Kidney capillary endothelial cell (primary cell): ENCODE measurements around the gene TNRC18.
"Not testable (repeated sequence)": the region's sequence is repeated elsewhere in the genome, so short reads cannot be mapped to it uniquely, and the experiment has no call there.

Experiments used
- DNase-seq: peaks from one replicate; pipeline ENCODE4 v3.0.0-alpha.2; 2018; ENCODE audit warnings: low spot score

TNRC18 gene

DNA sequence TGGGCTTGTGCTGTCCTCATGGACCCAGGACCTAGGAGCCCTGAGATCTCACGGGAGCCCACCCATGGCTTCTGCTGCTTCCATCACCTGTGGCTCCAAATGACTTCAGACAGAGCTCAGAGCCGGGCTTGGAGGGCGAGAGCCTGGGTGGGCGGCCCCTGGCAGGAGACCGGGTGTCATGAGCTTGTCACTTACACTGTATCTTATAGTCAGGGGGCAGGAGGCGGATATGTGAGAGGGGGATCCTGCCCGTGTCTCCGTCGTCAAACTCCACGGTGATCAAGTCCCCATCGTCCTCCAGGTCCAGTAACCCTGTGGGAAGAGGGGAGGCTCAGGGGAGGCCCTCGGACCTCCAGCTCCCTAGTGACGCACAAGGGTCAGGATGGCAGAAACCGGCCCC, 107.9 kb downstream of the TNRC18 start:
- DNase-seq: no peak

DNA sequence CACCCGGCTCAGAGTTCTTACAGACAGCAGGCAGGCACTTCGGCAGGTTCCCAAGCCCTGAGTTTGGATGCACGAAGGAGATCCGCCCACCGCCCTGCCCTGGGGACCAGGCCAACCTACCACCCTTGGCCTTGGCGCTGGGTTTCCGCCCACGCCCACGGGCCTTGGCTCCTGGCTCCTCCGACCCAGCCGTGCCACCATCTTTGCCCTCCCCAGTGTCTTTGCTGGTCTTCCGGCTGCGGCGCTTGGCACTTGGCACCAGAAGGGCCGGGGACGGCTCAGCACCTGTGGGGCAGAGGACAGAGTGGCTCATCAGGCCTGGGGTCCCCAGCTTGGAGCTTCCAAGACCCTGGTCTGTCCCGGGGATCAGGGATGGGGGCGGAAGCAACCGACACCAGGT, 108.8 kb downstream of the TNRC18 start:
- DNase-seq: no peak

DNA sequence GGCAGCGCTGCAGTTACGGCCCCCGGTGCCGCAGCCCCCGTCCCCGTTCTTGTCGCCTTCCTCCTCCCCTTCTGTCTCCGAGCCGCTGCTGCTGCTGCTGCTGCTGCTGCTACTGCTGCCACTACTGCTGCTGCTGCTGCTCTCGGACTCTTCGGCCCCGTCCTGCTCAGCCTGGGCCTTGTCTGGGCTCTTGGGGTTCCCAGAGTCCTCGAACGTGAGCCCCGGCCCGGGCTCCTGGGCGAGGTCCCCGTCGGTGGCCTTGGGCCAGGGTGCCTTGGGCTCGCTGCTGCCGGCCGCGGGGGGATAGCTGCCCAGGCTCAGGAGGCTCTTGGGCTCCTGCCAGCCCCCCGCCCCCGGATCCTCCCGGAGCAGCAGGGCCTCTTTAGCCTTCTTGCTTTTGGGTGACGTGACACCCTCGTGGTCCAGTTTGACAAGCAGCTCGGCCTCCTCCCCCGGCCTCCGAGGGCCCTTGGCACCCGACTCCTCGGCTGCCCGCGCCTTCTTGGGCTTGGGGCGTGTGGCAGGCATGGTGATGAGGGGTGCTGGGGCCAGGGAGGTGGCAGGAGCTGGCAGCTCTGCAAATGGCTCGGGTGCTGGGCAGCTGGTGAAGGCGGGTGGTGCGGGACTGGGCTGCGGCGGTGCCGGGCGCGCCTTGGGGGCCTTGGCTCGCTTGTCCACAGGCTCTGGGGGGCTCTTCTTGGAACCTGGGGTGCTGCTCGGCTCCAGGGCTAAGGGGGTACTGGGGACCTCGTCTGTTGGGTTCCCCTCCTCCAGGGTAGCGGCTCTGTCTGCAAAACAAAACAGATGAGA, 110.4 kb downstream of the TNRC18 start:
- not testable (repeated sequence) for DNase-seq

DNA sequence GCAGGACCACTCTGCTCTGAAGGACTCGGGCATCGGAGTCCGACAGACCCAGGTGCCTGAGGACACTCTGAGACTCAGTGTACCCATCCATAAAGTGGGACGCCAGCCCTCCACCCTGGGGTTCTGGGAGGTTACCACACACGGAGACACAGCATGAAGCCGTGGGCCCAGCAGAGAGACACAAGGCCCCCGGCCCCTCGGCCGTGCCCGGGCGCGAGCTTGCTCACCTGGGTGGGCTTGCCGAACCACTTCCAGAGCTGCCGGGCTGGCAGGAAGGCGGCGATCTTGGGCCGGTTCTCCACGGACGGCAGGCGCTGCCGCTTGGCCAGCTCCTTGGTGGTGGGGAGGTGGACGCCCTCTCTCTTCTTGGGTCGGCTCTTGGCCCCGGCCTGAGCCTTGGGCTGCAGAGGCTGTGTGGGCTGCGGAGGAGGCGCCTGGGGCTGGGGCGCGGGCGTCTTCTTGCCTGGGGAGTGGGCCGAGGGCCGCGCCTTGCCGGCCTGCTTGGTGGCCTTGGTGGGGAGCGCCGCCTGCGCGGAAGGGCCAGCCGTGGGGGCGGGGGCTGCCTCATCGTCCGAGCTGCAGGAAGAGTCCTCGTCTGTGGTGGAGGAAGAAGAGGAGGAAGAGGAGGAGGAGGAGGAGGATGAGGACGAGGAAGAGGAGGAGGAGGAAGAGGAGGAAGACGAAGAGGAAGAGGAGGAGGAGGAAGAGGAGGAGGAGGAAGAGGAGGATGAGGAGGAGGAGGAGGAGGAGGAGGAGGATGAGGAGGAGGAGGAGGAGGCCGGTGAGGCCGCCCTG, 111.2 kb downstream of the TNRC18 start:
- not testable (repeated sequence) for DNase-seq

DNA sequence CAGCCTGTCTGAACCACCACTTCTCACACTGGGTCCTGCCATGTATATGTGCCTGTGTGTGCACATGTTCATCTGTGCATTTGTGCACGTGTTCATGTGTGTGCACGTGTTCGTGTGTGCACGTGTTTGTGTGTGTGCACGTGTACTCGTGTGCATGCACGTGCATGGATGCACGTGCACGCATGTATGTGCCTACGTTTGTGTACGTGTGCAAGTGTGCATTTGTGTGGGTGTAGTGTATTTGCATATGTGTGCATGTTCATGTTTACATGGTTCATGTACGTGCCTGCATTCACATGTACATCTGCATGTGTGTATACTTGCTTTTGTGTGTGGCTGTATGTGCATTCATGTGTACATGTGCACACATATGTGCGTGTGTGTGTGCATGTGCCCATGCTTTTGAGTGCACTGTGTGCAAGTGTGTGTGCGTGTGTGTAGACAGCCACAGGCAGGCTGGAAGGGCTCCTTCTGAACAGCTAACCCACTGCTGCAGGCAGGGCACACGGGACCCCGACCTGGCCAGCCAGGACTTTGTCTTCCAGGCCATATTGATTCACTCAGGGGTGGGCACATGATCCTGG, 112.7 kb downstream of the TNRC18 start:
- no peak for DNase-seq

DNA sequence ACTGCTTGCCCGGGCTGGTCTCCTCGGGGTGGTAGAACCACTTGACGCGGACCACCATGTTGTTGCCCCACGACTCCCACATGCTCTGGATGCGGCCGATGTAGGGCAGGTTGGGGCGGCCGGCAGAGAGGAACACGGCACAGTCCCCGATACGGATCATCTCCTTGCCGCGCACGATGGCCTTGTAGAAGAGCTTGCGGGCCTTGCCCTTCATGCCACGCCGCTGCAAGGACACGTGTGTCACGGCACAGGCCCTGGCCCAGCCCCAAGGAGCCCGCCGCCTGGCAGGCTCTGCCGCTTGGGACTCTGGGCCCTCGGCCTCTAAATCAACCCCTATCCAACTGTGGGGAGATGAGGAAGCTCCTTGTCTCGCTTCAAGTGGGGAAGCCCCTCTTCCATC, 114.5 kb downstream of the TNRC18 start:
- DNase-seq: no peak

DNA sequence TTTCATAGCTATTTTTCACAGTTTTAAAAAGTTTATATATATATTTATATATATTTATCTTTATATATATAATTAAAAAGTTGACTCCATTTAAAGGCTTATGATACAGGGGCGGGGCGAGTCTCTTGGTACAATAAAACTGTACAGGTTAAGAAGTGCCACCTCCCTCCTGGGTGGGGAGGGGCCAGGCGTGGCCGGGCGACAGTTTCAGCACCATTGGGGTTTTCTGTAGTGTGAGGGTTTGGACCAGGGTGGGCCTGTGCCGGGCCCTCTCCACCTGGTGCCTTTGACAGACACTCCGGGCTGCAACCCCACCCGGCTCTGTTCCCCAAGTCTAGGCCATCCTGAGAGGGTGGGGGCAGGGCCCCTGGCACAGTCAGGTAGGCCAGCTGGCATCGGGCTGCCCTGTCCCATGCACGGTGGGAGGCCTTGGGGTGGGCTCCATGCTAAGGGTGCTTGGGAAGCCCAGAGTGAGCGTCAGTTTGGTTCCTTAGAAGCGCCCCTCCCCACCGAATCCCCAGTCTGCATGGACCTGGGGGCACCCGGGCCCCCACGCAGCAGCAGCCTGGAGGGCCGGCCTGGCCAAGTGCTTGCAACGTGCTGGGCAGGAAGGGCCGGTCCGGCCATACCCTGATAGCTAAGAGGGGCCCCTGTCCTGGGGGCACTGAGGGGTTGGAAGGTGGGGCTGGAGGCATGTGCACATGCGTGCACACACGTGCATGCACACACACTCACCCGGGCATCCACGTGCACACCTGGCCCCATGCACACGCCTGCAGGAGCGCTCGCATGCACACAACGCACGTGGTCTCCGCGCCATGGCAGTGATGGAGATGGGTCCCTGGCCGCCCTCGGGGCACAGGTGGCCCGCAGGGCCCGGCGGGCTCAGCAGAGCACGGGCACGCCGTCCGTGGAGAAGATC, 116.2 kb downstream of the TNRC18 start:
- not testable (repeated sequence) for DNase-seq

DNA sequence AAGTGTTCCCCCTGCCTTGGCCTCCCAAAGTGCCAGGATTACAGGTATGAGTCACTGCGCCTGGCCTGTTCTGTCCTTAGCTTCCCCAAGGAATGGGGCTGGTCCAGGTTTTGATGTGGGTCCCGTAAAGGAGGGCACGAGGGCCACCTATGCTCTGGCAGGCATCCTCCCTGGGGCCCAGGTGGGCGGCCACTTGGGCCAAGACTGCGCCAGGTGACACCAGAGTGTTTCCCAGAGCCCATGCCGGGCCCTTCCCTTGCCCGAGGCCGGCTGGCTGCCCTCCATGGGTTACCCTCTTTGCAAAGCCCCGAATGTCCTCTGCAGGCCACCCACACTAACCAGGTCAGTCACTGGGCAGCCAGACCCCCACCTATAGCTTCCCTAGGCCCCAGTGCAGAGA, 118.6 kb downstream of the TNRC18 start:
- DNase-seq: not testable (repeated sequence)

DNA sequence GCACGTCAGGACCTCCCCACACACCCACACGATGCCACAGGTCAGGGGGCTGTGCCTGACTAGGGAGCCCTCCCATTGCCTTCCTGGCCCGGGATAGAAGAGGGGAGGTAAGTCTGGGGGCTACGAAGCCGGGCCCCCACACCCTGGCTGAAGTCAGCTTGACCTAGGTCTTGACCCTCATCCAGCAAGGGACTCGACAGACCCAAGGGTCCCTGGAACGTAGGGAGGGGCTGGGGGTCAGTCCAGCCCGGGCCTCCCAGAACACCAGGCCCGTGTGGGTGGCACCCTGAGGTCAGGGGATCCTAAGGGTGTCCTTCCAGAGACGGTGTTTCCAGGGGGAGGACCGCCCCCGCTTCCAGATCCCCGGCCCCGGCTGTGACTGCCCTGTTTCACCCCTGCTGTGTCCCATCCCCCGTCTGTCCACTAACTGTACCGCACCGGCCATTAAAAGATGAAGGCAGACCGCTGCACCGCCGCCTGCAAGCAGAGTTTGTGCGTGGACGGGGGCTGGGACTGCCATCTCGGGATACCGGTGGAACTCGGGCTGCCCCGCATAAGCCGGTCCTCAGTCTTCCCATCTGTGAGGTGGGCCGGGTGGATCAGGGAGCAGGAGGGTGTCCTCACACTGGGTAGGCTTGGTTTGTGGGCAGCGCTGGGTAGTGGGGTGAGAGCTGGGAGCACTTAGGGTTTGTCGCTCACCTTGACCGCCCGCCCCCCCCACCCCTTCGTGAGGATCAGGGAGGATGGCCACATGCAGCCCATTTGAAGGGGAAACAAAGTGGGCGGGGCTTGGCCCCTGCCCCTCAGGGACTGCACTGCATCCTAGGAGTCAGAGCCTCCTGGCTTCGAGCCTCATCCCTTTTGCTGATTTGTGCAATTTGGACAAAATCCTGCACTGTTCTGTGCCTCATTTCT, 119.8 kb downstream of the TNRC18 start:
- DNase-seq: no peak

DNA sequence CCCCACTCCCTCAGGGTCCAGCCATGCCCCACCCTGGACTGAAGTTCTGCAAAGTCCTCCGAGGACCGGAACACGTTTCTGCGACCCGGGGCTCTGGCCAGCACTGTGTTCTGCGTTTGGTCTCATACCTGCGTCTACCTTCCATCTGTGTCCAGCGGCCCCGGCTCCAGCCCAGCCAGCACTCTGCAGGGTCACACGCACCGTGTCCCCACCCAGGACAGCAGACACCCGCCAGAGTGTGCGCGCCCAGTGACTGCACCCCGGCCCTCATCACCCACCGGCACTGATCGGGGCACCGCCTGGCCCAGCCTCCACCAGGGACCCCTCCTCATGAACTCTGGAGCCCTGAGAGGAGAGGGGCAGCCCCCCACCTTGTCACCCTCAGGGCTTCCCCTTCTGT, 120.6 kb downstream of the TNRC18 start:
- no peak for DNase-seq

DNA sequence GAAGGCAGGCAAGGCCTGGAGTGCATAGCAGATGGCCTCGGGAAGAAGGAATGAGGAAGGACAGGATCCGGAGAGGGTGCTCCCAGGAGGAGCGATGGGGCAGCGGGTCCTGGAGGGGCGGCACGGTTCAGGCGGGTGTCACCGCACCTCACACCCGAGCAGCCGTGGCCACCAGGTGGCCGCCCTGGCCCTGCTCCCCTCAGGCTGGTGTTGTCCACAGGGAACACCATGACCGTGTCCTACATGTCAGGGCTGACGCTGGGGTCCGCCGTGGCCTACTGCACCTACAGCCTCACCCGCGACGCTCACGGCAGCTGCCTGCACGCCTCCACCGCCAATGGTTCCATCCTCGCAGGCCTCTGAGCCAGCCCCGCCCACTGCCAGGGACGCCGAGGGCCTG, 121.1 kb downstream of the TNRC18 start:
- DNase-seq: no peak

DNA sequence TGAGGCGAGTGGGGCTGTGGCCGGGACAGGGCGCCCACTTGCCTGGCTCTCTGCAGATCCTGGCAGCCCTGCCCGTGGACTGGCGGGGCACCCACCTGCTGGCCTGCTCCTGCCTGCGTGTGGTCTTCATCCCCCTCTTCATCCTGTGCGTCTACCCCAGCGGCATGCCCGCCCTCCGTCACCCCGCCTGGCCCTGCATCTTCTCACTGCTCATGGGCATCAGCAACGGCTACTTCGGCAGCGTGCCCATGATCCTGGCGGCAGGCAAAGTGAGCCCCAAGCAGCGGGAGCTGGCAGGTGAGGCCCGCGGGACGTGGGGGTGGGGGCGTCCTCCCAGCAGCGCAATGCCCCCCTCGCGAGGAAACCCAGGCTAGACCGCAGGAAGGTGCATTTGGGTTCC, 123.3 kb downstream of the TNRC18 start:
- DNase-seq: no peak

DNA sequence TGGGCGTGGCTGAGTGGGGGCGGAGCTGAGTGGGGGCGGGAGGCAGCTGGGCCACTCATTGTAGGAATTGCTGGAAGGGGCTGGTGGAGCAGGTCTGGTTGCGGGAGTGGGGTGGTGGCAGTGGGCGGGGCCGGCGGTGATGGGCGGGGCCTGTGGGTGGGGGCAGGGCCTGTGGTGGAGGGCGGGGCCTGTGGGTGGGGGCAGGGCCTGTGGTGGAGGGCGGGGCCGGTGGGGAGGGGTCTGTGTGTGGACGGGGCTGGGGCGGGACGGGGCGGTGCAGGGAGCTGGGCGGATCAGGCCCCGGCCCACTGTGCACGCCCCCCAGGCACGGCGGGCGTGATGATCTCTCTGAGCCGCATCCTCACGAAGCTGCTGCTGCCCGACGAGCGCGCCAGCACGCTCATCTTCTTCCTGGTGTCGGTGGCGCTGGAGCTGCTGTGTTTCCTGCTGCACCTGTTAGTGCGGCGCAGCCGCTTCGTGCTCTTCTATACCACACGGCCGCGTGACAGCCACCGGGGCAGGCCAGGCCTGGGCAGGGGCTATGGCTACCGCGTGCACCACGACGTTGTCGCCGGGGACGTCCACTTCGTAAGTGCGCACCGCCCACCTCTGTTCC, 126.9 kb downstream of the TNRC18 start:
- DNase-seq: no peak

DNA sequence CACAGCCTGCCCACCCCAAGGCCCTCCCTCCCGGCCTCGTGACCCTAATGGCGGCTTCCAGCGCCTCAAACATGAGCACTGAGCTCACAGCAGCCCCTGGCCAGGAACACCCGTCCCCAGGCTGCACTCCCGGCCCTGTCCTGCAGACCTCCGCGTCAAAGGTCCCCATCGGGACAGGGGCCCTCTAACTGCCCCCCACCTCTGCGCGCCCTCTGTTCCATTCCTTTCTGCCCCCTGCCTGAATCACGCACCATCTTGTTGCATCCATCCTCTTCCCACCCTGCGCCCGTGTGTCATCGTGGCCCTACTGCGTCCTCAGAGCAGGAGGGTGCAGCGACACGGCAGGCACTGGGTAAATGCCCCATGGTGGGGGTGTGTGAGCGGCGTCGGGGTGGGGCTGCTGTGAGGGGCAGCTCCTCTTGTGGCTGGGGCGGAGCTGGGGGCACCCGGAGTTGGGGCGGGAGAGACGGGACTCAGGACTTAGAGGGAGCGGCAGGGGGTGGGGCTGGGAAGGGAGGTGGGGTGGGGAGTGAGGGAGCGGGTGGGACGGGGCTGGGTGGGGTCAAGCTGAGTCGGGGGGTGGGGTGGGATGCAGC, 127.5 kb downstream of the TNRC18 start:
- DNase-seq: no peak

DNA sequence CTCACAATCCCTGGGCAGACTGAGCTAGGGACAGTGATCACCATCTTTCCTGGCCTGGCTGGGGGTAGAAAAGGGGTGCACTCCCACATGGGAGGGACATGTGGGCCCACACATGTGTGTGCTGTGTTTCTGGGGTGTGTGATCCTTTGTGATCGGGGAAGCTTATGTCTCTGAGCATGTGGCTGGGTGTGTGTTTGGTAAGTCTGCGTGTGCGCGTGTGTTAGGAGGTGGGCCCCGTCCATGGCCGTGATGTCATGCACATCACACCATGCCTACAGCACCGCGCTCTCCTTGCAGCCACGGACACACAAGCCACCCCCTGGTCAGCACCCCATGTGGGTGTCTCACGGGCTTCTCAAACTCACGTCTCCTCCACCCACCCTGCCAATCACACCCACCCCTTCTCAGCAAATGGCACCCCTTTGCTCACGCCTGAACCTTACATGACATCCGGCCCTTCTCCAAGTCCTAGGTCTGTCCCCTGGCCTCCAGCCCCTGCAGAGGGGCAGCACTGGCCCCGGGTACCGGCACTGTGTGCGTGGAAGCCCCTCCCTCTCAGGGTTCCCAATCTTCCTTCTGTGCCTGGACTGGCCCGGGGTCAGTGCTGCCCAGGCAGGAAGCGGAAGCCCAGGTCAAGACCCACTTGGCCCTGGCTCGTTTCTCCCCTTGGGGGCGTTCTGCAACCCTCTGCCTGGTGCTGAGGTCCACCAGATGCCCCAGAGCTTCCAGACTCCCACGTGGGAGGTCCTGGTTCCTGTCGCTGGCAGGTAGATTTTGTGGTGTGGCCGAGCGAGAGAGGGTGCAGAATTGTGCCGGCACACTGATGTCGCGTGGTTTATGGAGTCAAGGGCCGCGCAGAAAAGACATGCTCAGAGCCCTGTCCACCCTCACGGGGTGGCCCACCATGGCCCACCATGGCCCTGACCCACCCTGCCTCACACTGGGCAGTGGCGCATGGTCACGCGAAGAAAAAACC, 128.3 kb downstream of the TNRC18 start:
- DNase-seq: no peak

DNA sequence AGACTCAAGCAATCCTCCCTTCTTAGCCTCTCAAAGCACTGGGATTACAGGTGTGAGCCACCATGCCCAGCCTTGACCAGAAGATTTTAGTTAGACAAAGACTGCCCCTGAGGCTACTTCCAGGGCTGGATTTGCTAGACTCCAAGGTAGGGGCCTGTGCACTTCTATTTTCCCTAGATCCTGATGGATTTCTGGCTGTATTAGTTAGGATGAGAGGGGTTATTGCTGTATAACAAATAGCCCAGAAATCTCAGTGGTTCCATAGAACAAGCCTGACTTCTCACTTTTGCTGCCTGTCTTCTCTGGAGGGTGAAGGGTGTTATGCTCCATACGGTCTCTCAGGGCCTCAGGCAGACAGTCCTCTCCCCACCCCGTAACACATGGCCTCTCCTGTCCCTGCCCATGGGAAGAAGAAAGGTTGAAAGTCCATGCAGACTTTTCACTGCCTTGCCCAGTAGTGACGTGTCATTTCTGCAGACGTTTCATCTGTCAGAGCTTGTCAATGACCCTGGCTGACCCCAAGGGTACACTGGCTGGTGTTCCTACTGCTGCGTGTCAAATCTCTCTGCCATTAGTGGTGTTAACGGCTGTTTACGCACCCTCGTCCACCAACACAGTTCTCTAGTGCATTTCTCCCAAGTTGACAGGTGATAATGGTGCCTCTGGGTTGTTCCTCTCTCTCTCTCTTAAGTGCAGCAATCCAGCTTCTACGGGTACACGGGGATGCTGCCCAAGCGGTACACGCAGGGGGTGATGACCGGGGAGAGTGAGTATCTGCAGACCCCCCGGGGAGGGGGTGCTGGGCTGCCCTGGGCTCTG, 129.3 kb downstream of the TNRC18 start:
- no peak for DNase-seq

DNA sequence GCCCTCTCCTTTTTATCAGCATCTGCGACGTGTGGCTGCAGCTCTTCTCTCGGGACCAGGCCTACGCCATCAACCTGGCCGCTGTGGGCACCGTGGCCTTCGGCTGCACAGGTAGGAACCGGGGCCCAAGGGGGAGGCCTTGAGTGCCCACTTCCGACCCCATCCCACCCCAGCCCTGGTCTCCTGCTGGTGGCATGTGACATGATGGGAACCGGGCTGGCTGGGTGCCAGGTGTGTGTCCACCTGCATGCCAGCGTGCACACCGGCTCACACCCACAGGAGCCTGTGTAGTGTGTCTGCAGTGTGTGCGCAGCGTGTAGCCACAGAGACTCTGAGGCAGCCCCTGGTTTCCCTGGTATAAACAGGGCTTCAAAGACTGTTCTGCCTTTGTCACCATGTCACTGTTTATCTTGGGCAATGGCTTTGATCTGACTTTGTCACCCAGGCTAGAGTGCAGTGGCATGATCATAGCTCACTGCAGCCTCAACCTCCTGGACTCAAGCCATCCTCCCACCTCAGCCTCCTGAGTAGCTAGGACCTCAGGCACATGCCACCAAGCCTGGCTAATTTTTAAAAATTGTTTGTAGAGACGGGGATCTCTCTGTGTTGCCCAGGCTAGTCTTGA, 131.8 kb downstream of the TNRC18 start:
- not testable (repeated sequence) for DNase-seq
